Measurements from ENCODE around the gene LMAN1L.

LMAN1L gene

DNA sequence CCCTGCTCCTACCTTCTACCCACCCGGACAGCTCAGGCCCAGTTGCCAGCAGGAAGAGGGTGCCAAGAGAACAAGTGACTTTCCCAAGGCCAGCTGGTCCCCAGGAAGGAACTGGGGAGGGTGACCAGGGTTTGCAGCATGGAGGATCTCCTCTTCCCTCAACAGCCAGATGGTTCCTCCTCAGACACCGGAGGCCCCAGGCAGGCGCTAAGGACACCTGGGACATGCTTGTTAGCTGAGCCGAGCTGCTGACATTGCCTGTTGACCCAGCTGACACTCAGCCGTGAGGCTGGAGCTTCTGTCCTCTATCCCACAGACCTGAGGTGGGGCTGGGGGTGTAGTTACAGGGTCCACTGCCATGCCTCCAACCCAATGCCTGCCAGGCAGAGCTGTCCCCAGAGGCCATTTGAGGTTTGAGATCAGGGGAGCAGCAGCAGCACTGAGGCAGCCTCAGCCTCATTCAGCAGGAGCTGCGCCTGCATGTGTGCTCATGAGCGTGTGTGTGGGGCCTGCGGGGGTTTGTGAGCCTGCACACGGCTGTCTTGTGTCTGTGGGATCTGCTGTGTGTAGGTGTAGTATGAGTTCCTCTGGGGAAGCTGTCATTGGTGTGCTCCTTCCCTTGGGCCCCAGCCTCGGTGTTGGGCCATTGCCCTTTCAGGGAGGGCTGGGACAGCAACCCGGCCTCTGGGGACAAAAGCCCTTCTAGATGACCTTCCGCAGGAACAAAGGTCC, 20.9 kb downstream of the LMAN1L start:
- in situ Hi-C loops (cut with MboI; ENCODE audit: low sequenced_read_pairs, unreplicated experiment): no loop called here
- TF ChIP-seq, protein P1, sequence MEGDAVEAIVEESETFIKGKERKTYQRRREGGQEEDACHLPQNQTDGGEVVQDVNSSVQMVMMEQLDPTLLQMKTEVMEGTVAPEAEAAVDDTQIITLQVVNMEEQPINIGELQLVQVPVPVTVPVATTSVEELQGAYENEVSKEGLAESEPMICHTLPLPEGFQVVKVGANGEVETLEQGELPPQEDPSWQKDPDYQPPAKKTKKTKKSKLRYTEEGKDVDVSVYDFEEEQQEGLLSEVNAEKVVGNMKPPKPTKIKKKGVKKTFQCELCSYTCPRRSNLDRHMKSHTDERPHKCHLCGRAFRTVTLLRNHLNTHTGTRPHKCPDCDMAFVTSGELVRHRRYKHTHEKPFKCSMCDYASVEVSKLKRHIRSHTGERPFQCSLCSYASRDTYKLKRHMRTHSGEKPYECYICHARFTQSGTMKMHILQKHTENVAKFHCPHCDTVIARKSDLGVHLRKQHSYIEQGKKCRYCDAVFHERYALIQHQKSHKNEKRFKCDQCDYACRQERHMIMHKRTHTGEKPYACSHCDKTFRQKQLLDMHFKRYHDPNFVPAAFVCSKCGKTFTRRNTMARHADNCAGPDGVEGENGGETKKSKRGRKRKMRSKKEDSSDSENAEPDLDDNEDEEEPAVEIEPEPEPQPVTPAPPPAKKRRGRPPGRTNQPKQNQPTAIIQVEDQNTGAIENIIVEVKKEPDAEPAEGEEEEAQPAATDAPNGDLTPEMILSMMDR (IDR thresholded peaks at IDR 0.05; ENCODE audit: borderline replicate concordance, control extremely low read depth, extremely low read depth, insufficient read depth, missing control alignments): no peak
- no peak for DNase-seq (ENCODE audit: low spot score)

- TF ChIP-seq, protein P1 (IDR thresholded peaks at IDR 0.05; ENCODE audit: borderline replicate concordance, control extremely low read depth, extremely low read depth, insufficient read depth, missing control alignments): peak; percentile 68
- in situ Hi-C loops (cut with MboI; ENCODE audit: low sequenced_read_pairs, unreplicated experiment): no loop called here
- peak; percentile 80 for DNase-seq (ENCODE audit: low spot score)
These were observed 22.7 kb downstream of the LMAN1L start for GRCh38 chr15:74835312-74835823.

DNA sequence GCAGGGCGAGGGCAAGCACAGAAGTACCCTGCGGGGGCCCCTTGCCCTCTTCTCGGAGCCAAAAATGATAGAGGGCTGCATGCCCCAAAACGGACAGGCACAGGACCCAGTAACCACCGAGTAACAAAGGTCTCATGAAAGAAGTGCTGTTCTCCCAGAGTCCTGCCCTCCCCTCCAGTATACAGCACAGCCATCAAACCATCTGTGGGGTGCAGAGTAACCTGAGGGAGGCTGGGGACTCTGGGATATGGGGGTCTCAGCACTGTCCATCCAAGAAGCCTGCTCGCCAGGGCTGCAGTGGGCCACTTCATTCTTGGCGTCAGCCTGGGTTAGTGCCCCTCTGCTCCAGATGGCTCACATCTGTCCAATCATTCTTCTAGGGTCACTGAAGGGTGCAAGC, 24.2 kb downstream of the LMAN1L start:
- TF ChIP-seq, protein P1 (IDR thresholded peaks at IDR 0.05; ENCODE audit: borderline replicate concordance, control extremely low read depth, extremely low read depth, insufficient read depth, missing control alignments): no peak
- DNase-seq (ENCODE audit: low spot score): no peak
- in situ Hi-C loops (cut with MboI; ENCODE audit: low sequenced_read_pairs, unreplicated experiment): no loop called here

DNA sequence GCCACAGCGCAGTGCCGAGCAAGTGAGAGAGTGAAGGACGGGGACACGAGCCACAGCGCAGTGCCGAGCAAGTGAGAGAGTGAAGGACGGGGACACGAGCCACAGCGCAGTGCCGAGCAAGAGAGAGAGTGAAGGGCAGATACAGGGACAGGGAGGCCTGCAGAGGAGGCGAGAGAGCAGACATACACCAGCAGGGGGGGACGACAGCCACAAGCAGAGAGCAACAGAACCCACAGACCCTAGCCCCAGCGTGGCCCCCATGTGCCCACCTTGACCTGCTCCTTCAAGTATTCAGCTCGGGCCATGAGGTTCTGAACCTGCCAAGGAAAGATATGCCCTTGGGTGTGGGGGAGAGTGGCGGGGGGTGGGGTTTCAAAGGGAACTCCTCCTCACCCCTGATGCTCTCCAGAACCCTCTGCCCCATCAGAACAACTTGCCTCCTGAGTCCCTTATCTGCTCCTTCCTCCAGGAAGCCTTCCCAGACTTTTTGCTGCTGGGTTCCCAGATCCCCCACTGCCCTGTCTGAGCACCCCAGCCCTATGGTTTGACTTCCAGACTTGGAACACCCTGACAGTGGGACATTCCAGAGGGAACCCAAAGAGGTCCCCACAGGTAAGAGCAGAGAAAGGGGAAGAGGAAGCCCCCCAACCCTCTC, 25.0 kb downstream of the LMAN1L start:
- in situ Hi-C loops (cut with MboI; ENCODE audit: low sequenced_read_pairs, unreplicated experiment): no loop called here
- no peak for DNase-seq (ENCODE audit: low spot score)
- TF ChIP-seq, protein P1 (IDR thresholded peaks at IDR 0.05; ENCODE audit: borderline replicate concordance, control extremely low read depth, extremely low read depth, insufficient read depth, missing control alignments): no peak

DNA sequence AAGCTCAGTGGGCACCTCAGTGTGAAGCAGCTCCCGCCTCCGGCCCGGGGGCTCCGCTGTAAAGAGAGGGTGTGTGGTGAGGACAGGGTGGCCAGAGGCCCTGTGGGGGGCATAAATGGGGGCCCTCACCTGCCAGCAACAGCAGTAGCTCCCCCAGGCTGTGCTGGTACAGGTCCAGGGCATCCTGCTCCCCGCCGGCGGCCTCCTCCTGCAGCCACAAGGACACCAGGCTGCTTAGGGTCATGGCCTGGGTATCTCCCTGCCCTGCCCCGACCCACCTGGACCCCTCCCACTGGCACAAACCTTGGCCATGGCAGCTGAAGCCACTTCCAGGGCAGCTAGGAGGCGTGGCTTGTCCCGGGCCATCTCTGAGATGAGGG, 25.5 kb downstream of the LMAN1L start:
- TF ChIP-seq, protein P1 (IDR thresholded peaks at IDR 0.05; ENCODE audit: borderline replicate concordance, control extremely low read depth, extremely low read depth, insufficient read depth, missing control alignments): no peak
- in situ Hi-C loops (cut with MboI; ENCODE audit: low sequenced_read_pairs, unreplicated experiment): no loop called here
- no peak for DNase-seq (ENCODE audit: low spot score)

DNA sequence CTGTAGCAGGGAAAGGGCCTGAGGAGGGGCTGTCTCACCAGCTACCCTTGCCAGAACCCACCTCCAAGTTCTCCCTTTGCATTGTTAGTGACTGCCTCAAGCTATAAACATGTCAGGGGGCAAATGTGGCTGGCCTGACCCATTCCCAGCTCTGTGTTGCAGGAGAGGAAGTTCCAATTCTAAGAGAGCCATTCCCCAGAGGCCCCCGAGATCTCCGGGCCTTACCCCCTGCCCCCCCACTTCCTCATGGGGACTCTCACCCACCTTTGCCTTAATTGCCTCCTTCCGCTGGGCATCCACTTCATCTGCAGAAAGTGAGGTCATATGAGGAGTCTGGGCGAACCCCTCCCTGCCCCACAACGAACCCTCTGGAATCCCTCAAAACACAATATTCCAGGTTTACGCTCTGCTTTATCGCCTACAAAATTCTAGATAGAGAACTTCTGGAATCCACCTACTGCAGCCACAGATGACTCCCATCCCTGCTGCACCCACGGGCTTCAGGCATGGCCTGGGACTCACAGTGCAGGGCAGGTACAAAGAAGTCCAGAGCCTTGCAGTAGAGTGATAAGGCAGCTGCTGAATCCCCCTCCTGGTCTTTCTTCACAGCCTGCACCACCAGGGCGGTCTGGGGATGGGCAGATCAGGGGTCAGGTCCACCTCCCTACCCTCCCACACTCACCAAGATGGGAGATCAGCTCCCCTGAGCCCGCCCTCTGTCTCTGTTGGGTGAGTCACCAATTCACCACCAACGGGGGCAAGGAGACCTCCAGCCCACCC, 26.3 kb downstream of the LMAN1L start:
- TF ChIP-seq, protein P1 (IDR thresholded peaks at IDR 0.05; ENCODE audit: borderline replicate concordance, control extremely low read depth, extremely low read depth, insufficient read depth, missing control alignments): no peak
- no peak for DNase-seq (ENCODE audit: low spot score)
- in situ Hi-C loops (cut with MboI; ENCODE audit: low sequenced_read_pairs, unreplicated experiment): no loop called here

Measured in GM13976 (cell line).